HG02798 (cell line): Measurements from ENCODE around the gene FAM24B.
"Not testable (repeated sequence)": the region's sequence is repeated elsewhere in the genome, so short reads cannot be mapped to it uniquely, and the experiment has no call there.

Experiments
- ATAC-seq: cut with Tn5 transposase; IDR thresholded peaks from one replicate; pipeline ENCODE4 v1.9.1; 2021; ENCODE audit warnings: mild to moderate bottlenecking; ENCODE audit not compliant: unreplicated experiment, poor library complexity

FAM24B gene

DNA sequence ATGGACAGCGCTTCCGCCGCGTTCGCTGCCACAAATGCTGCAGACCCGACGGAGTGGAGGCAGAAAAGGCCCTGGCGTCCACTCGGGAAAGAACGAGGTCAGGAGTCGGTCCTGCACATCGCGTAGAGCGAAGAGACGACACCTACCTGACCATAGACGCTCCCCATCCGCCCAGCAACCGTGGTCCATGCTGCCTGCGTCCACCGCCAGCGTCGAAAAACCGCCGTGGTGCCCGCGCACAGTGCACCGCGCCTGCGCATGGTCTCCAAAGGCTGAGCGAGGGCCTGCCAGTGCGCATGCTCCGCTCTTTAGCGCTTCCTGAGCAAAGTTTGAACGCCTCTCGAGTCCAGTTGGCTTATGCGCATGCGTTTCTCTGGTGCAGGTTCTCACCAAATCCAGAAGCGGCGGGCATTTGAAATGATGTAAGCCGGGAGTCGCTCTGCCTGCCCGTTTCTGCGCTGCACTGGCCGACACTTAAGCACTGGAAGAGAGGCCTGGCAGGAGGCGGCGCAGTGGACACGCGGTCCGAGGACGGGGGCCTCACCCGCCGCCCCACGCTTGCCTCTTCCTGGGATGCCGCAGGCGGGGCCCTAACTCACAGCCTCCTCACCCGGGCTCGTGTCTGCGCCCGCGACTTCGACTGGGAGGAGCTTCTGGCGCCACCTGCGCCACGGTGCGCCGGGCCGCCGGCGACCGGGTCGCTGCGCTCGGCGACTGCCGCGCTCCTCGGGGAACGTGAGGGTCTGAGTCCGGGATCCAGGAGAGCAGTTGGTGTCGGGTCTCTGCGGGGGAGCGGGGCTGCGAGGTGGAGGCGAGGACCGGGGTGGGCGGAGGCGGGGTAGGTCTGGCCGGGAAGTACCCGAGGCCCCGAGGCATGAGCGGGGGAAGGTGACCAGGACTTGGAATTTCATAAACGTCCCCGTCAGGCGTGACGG is at the start of gene FAM24B:
Gene FAM24B, minus strand, starts transcription at position 243 of the 935 bp plus-strand sequence. CDS start 29,066 bp downstream, outside the sequence.
- peak; percentile 82 for ATAC-seq

DNA sequence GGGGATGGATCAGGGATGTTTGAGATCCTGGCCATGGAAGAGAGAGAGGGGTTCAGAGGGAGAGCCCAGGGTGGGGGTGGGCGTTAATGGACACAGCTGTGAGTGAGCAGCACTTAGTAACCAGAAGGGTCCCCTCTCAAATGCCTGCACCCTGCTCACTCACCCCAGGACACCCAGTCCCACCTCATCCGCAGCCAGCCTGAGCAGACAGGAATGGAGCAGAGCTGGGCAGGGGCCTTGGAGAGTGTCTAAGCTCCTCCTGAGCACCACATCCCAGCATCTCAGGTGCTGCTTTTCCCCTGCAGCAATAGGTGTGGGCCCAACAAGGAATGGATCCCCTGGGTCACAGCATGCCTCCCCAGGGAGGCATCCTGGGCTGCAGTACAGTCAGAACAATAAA is 36.3 kb upstream of the FAM24B start:
- ATAC-seq, result no peak

GRCh38 chr10:122911889-122912484 is 32.6 kb upstream of the FAM24B start:
- no peak for ATAC-seq

- ATAC-seq, result no peak
These were observed 30.9 kb upstream of the FAM24B start, which contains the start of gene FAM24A for GRCh38 chr10:122910310-122910709. Gene FAM24A (plus strand): TSS chr10:122910610. CDS start chr10:122911635, 1,025 bp downstream.

DNA sequence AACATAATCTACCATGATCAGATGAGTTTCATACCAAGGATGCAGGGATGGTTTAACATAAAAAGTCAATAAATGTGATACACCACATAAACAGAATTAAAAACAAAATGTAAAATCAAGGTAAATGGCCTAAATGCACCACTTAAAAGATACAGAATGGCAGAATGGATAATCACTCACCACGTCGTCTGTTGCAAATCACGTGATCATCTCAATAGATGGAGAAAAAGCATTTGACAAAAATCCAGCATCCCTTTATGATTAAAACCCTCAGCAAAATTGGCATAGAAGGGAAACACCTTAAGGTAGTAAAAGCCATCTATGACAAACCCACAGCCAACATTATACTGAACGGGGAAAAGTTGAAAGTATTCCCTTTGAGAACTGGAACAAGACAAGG is 24.5 kb upstream of the FAM24B start:
- not testable (repeated sequence) for ATAC-seq

DNA sequence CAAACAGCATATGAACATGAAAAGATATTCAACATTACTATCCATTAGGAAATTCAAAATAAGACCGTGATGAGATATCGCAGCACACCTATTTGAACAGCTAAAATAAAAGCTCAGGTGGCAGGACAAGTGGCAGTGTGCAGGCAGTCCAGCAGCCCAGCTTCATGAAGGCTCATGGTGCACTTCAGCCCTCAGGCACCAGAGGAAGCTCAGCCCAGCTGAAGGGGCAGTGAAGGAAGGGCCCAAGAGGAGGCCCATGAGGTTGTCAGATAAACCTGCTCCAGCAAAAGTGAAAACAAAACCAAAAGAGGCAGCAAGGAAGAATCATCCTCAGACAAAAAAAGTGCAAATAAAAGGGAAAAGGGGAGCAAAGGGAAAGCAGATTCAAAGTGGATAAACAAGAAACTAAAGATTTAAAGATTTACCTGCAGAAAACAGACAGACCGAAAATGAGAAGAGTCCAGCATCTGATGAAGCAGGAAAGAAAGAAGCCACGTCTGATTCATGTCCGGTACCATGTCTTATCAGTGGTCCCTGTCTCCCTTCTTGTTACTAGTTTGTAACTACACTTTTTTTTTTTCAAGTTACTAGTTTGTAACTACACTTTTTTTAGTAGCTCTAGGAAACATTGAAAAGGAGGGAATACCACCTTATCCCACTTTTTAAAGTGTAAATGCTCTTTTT is 15.0 kb upstream of the FAM24B start:
- ATAC-seq, result no peak

GRCh38 chr10:122884166-122884565 is 4.8 kb upstream of the FAM24B start:
- ATAC-seq, result no peak

GRCh38 chr10:122882766-122883165 is 3.4 kb upstream of the FAM24B start:
- no peak for ATAC-seq

- peak; percentile 15 for ATAC-seq
These were observed 512 bp downstream of the FAM24B start for GRCh38 chr10:122878799-122879338.

DNA sequence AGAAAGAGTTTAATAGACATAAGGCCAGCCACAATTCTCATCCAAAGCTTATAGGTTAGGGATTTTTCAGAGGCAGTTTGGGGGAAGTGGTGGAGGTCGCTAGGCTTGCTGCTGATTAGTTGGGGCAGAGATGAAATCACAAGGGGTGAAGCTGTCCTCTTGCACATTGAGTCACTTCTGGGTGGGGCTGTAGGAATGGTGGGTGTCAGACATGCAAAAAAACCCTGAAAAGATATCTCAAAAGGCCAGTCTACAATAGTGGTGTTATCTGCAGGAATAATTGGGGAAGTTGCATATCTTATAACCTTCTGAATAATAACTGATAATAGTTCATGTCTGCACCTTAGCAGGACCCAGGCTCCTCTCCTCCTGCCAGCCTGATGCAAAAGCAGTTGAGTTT is 2.1 kb downstream of the FAM24B start:
- ATAC-seq, result no peak

- ATAC-seq, result no peak
These were observed 2.9 kb downstream of the FAM24B start for GRCh38 chr10:122876467-122876855.

GRCh38 chr10:122875843-122876466 is 3.4 kb downstream of the FAM24B start:
- no peak for ATAC-seq

DNA sequence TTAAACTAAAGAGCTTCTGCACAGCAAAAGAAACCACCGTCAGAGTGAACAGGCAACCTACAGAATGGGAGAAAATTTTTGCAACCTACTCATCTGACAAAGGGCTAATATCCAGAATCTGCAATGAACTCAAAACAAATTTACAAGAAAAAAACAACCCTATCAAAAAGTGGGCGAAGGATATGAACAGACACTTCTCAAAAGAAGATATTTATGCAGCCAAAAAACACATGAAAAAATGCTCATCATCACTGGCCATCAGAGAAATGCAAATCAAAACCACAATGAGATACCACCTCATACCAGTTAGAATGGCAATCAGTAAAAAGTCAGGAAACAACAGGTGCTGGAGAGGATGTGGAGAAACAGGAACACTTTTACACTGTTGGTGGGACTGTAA is 7.4 kb downstream of the FAM24B start:
- not testable (repeated sequence) for ATAC-seq

- ATAC-seq, result not testable (repeated sequence)
These were observed 10.6 kb downstream of the FAM24B start for GRCh38 chr10:122868768-122869167.

- ATAC-seq, result not testable (repeated sequence)
These were observed 12.5 kb downstream of the FAM24B start for GRCh38 chr10:122866757-122867482.

DNA sequence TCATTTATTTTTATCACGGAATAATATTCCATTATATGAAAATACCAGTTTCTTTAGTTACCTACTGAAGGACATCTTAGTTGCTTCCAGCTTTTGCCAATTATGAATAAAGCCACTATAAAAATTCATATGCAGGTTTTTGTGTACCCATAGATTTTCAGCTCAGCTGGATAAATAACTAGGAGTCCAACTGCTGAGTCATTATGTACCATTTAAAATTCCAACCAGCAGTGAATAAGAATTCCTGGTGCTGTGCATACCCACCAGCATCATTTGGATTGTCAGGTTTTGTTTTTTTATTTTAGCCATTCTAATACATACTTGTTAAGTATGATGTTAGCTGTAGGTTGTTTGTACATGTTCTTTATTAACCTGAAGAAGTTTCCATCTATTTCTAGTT is 14.5 kb downstream of the FAM24B start:
- ATAC-seq, result no peak

DNA sequence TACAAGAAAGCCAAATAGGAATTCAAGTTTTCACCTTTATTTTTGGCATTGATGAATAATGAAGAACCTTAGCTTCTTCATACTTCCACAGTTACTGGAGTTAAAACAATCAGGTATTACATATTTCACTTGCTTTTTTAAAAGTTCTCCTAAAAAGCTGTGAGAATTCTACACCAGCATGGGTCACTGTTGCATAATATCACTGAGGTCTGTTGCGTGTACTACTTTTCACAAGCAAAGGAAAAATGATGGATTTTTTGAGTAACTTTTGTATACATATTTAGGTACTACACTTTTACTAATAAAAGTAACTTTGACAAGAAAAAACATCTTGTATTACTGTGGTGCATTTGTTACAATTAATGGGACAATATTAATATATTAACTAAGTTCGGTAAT is 15.2 kb downstream of the FAM24B start:
- ATAC-seq, result no peak

- ATAC-seq, result no peak
These were observed 15.9 kb downstream of the FAM24B start for GRCh38 chr10:122863216-122864193.
